Naive thymus-derived CD4-positive, alpha-beta T cell (primary cell): ENCODE results near the gene SUFU. TPM values are rescaled to one million over a fixed set of nuclear protein-coding genes. Genes with fewer than 3 reads are reported as not detected.
"Not testable (repeated sequence)": the region's sequence is repeated elsewhere in the genome, so short reads cannot be mapped to it uniquely, and the experiment has no call there.

Experiments
- ATAC-seq: fragments of 150-1000 bp; cut with Tn5 transposase; 2 replicates; pipeline ENCODE4 v1.10.0; 2021; ENCODE audit warnings: mild to moderate bottlenecking, moderate library complexity
- CTCF ChIA-PET: fragments of 350-600 bp; sonication (Branson Sonifier 250); formaldehyde crosslinking; loops from one replicate; lab custom pipeline; 2021; ENCODE audit warnings: antibody characterized with exemption; lab: Charles Lee
- POLR2A ChIA-PET: fragments of 350-600 bp; sonication (Branson Sonifier 250); formaldehyde crosslinking; loops from one replicate; lab custom pipeline; 2021; ENCODE audit warnings: antibody characterized with exemption, inconsistent platforms; lab: Charles Lee
- DNase-seq, 9 donors: peaks; one replicate each; pipeline versions ENCODE4 v3.0.0 to v3.0.0-alpha.2; 2020 to 2022; ENCODE audit warnings: mixed read lengths in 1 of 9
- H3K27ac ChIP-seq: one replicate; pipeline ENCODE4 v1.7.0; 2013; ENCODE audit warnings: mild to moderate bottlenecking, low read depth, low read length, moderate library complexity
- H3K27me3 ChIP-seq, 2 donors: one replicate each; pipeline ENCODE4 v1.7.0; 2013; ENCODE audit warnings: low read length in 2 of 2, mild to moderate bottlenecking in 2 of 2, moderate library complexity in 2 of 2; ENCODE audit not compliant: control insufficient read depth in 2 of 2, insufficient read depth in 2 of 2
- H3K36me3 ChIP-seq, 3 experiments: 1 replicate in 2 of 3; 2 replicates in 1 of 3; pipeline ENCODE4 v1.7.0; 2013; ENCODE audit warnings: low read length in 3 of 3, mild to moderate bottlenecking in 3 of 3, moderate library complexity in 1 of 3; ENCODE audit not compliant: insufficient read depth in 3 of 3, control insufficient read depth in 2 of 3
- H3K4me1 ChIP-seq, 2 donors: one replicate each; pipeline ENCODE4 v1.7.0; 2013; ENCODE audit warnings: low read length in 2 of 2, mild to moderate bottlenecking in 2 of 2, moderate library complexity in 1 of 2; ENCODE audit not compliant: control insufficient read depth in 2 of 2, insufficient read depth in 2 of 2
- H3K4me3 ChIP-seq: 2 replicates; pipeline ENCODE4 v1.7.0; 2013; ENCODE audit warnings: mild to moderate bottlenecking, low read length
- H3K9me3 ChIP-seq, 3 experiments: 1 replicate in 2 of 3; 2 replicates in 1 of 3; pipeline ENCODE4 v1.7.0; 2013; ENCODE audit warnings: low read length in 3 of 3; ENCODE audit not compliant: control insufficient read depth in 2 of 3
- H3K27ac Mint-ChIP-seq, 9 donors: one replicate each; pipeline ENCODE4 v1.8.0; 2020 to 2022; ENCODE audit warnings: mixed read lengths in 9 of 9, mild to moderate bottlenecking in 8 of 9, moderate library complexity in 5 of 9, inconsistent platforms in 2 of 9
- H3K27me3 Mint-ChIP-seq, 5 donors: one replicate each; pipeline ENCODE4 v1.8.0; 2021 to 2022; ENCODE audit warnings: mixed read lengths in 5 of 5, mild to moderate bottlenecking in 1 of 5
- H3K36me3 Mint-ChIP-seq, 5 donors: one replicate each; pipeline ENCODE4 v1.8.0; 2020 to 2022; ENCODE audit warnings: mixed read lengths in 5 of 5, mild to moderate bottlenecking in 3 of 5, inconsistent platforms in 1 of 5
- H3K4me1 Mint-ChIP-seq, 7 donors: one replicate each; pipeline ENCODE4 v1.8.0; 2020 to 2022; ENCODE audit warnings: mixed read lengths in 7 of 7, mild to moderate bottlenecking in 3 of 7, inconsistent platforms in 1 of 7
- H3K4me3 Mint-ChIP-seq, 10 donors: one replicate each; pipeline ENCODE4 v1.8.0; 2020 to 2022; ENCODE audit warnings: mild to moderate bottlenecking in 10 of 10, mixed read lengths in 10 of 10, moderate library complexity in 6 of 10, inconsistent platforms in 2 of 10
- H3K9me3 Mint-ChIP-seq, 11 donors: one replicate each; pipeline ENCODE4 v1.8.0; 2020 to 2022; ENCODE audit warnings: mixed read lengths in 11 of 11, mild to moderate bottlenecking in 4 of 11, inconsistent platforms in 1 of 11, moderate library complexity in 1 of 11
- intact Hi-C, 2 donors: fragments of 100-400 bp; cut with micrococcal nuclease; formaldehyde crosslinking; loops; one replicate each; pipeline ENCODE4 v1.15.1; 2023
- polyA plus RNA-seq, 2 donors: library from polyadenylated mRNA; unstranded; fragments of 300-500 nt; fragmentation: Illumina TruSeq; gene quantifications; one replicate each; pipeline ENCODE4 v1.2.3, GENCODE V29; 2021
- total RNA-seq, 6 experiments: library from RNA in 5 of 6; stranded (reverse) in 5 of 6; gene quantifications; 1 replicate in 5 of 6; 2 replicates in 1 of 6; pipeline ENCODE4 v1.2.3 and lab custom pipeline; 2021 to 2026

Gene SUFU
- total and polyA plus RNA-seq, 7 experiments from 2014 or later: 2.9 to 17.5 (median 14.4) TPM

GRCh38 chr10:102665904-102666509 is 162.2 kb downstream of the SUFU start:
- no peaks in the 10 kb centered on the region for H3K27me3 ChIP-seq
- DNase-seq (no peak), ATAC-seq (no peak)
- Mint-ChIP-seq H3K27me3 (no peaks in the 10 kb centered on the region), H3K27ac (peak overlapping the region in 3 of 9 donors; percentile 21 to 82 (median 32)), H3K4me3 (no peak overlapping the region), H3K4me1 (peaks cover 21 to 50% (median 35%) of the 10 kb centered on the region in 7 donors), H3K36me3 (peaks cover 0 to 4% (median 0%) of the 10 kb centered on the region in 5 donors), H3K9me3 (peaks cover 0 to 2% (median 0%) of the 10 kb centered on the region in 11 donors)
- H3K36me3 ChIP-seq: no peaks in the 10 kb centered on the region
- H3K4me3 ChIP-seq: no peak overlapping the region
- H3K4me1 ChIP-seq: peaks cover 9 to 25% of the 10 kb centered on the region in 2 donors
- intact Hi-C loops: no loop called here
- no peak overlapping the region for H3K27ac ChIP-seq
- CTCF ChIA-PET: interaction anchor here (0.5 kb wide), 1 partner anchor 171 kb away, joined by 5 read pairs; the partner anchor contains the start of gene CYP17A1
- POLR2A ChIA-PET: interaction anchor here (0.9 to 1.5 kb wide), 3 partner anchors 16 to 48 kb away, joined by 3 to 5 read pairs (median 4); partner anchors contain the start of genes ARL3 and SFXN2
- H3K9me3 ChIP-seq: no peaks in the 10 kb centered on the region

DNA sequence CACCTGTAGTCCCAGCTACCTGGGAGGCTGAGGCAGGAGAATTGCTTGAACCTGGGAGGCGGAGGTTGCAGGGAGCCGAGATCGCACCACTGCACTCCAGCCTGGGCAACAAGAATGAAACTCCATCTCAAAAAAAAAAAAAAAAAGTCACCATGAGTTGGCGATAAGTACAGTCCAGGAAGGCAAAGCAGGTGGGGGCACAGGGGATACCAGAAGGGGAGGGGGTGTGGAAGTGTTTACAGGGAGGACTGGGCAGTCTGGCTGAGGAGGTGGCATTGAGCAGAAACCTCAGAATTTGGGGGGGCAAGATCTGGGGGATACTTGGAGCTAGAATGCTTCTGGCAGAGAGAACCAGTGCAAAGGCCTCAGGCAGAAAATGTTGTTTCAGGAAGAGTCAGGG is 163.6 kb downstream of the SUFU start:
- peak overlapping the region in 3 of 9 donors; percentile 26 to 80 (median 77) for H3K27ac Mint-ChIP-seq
- H3K27me3 Mint-ChIP-seq, H3K4me3 ChIP-seq, H3K36me3 Mint-ChIP-seq, H3K36me3 ChIP-seq, H3K27ac ChIP-seq, DNase-seq, intact Hi-C loops, H3K27me3 ChIP-seq, ATAC-seq, H3K9me3 ChIP-seq, H3K9me3 Mint-ChIP-seq, CTCF ChIA-PET: not testable (repeated sequence)
- POLR2A ChIA-PET: interaction anchor here (11.1 kb wide), 1 partner anchor 21 kb away, joined by 169 read pairs; the partner anchor contains the start of gene TRIM8
- peaks cover 0 to 15% of the 10 kb centered on the region in 2 donors for H3K4me1 ChIP-seq
- peaks cover 15 to 37% (median 24%) of the 10 kb centered on the region in 7 donors for H3K4me1 Mint-ChIP-seq
- peak overlapping the region in 1 of 10 donors; percentile 10 for H3K4me3 Mint-ChIP-seq

- Mint-ChIP-seq H3K27ac (peak overlapping the region in 8 of 9 donors; percentile 26 to 80 (median 64)), H3K9me3 (no peaks in the 10 kb centered on the region), H3K4me1 (peaks cover 17 to 47% (median 33%) of the 10 kb centered on the region in 7 donors), H3K4me3 (peak overlapping the region in 4 of 10 donors; percentile 9 to 62 (median 25)), H3K36me3 (peaks cover 0 to 4% (median 0%) of the 10 kb centered on the region in 5 donors), H3K27me3 (no peaks in the 10 kb centered on the region)
- no peaks in the 10 kb centered on the region for H3K27me3 ChIP-seq
- ChIA-PET CTCF (interaction anchor here (0.7 to 3.0 kb wide), 2 partner anchors 10 to 23 kb away, joined by 3 to 12 read pairs; no protein-coding TSS in a partner anchor), POLR2A (interaction anchor here (1.3 to 11.1 kb wide), 2 partner anchors 22 to 27 kb away, joined by 6 to 169 read pairs; partner anchors contain the start of gene TRIM8)
- no peak overlapping the region for H3K4me3 ChIP-seq
- H3K9me3 ChIP-seq: no peaks in the 10 kb centered on the region
- no peaks in the 10 kb centered on the region for H3K36me3 ChIP-seq
- no peak overlapping the region for H3K27ac ChIP-seq
- ATAC-seq (no peak), DNase-seq (no peak)
- intact Hi-C loops: no loop called here
- H3K4me1 ChIP-seq: peaks cover 3 to 19% of the 10 kb centered on the region in 2 donors
These were observed 164.7 kb downstream of the SUFU start for GRCh38 chr10:102668326-102669107.

- ATAC-seq: no peak
- no peak for DNase-seq
- Histone ChIP-seq H3K4me1 (peaks cover 9 to 25% of the 10 kb centered on the region in 2 donors), H3K27ac (no peak overlapping the region), H3K9me3 (no peaks in the 10 kb centered on the region), H3K36me3 (no peaks in the 10 kb centered on the region), H3K4me3 (no peak overlapping the region), H3K27me3 (no peaks in the 10 kb centered on the region)
- intact Hi-C loops: loop anchor here in 1 of 2 donors (5.0 kb wide), 1 partner anchor 57 kb away; no protein-coding TSS in a partner anchor
- Mint-ChIP-seq H3K4me3 (no peak overlapping the region), H3K27me3 (no peaks in the 10 kb centered on the region), H3K9me3 (no peaks in the 10 kb centered on the region), H3K36me3 (peaks cover 0 to 4% (median 0%) of the 10 kb centered on the region in 5 donors), H3K27ac (peak overlapping the region in 4 of 9 donors; percentile 14 to 80 (median 37)), H3K4me1 (peaks cover 25 to 56% (median 42%) of the 10 kb centered on the region in 7 donors)
- CTCF ChIA-PET: interaction anchor here (0.5 to 3.0 kb wide), 3 partner anchors 15 to 30 kb away, joined by 3 to 12 read pairs (median 5); no protein-coding TSS in a partner anchor
- POLR2A ChIA-PET: interaction anchor here (1.3 to 11.1 kb wide), 5 partner anchors 17 to 45 kb away, joined by 3 to 169 read pairs (median 6); partner anchors contain the start of genes ARL3, SFXN2 and TRIM8
These were observed 165.7 kb downstream of the SUFU start for GRCh38 chr10:102669206-102670064.

DNA sequence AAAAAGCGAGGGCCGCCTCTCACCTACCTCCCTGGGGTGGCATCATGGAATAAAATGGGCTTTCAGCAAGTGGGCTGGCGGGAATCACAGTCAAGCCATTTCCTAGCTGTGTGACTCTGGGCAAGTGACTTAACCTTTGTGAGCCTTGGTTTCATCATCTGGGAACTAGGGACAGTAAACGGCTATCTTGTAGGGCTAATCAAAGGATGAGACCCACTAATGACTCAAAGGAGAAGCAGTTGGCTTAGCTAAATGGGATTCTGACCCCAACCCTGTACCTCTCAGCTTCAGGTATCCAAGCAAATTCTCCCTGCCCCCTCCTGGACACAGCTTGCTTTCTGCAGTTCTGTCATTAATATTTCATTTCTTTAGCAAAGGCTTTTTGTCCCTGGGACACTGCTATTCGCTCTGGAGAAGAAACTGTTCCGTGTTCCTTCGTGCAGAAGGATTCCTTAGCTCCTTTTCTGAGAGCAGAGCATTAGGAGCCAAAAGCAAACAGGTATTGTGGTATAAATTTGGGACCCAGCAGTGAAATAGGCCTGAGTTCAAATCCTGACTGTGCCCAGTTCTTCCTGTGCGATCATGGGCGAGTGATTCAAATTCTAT is 166.4 kb downstream of the SUFU start:
- Mint-ChIP-seq H3K4me1 (peaks cover 32 to 64% (median 48%) of the 10 kb centered on the region in 7 donors), H3K4me3 (no peak overlapping the region), H3K36me3 (peaks cover 0 to 4% (median 0%) of the 10 kb centered on the region in 5 donors), H3K27me3 (no peaks in the 10 kb centered on the region), H3K9me3 (no peaks in the 10 kb centered on the region), H3K27ac (peak overlapping the region in 2 of 9 donors; percentile 36 to 38)
- Histone ChIP-seq H3K4me1 (peaks cover 16 to 33% of the 10 kb centered on the region in 2 donors), H3K36me3 (no peaks in the 10 kb centered on the region), H3K4me3 (no peak overlapping the region), H3K27me3 (no peaks in the 10 kb centered on the region), H3K27ac (no peak overlapping the region), H3K9me3 (no peaks in the 10 kb centered on the region)
- ATAC-seq (no peak), DNase-seq (no peak)
- POLR2A ChIA-PET: interaction anchor here (1.3 to 11.1 kb wide), 4 partner anchors 17 to 44 kb away, joined by 3 to 169 read pairs (median 6); partner anchors contain the start of genes ARL3, SFXN2 and TRIM8
- intact Hi-C loops: loop anchor here in 1 of 2 donors (5.0 kb wide), 1 partner anchor 58 kb away; no protein-coding TSS in a partner anchor
- CTCF ChIA-PET: interaction anchor here (0.5 to 3.0 kb wide), 4 partner anchors 16 to 31 kb away, joined by 3 to 12 read pairs (median 4); no protein-coding TSS in a partner anchor
